SU-DHL-6 (cell line): ENCODE data around the gene STX8.

Experiments
- H2AFZ ChIP-seq: fragments of 200-600 bp; sonication (generic); 2 replicates; pipeline ENCODE4 v1.6.1; 2014; ENCODE audit warnings: low read depth, mild to moderate bottlenecking, moderate library complexity, mixed read lengths, antibody characterized with exemption, low read length; ENCODE audit not compliant: severe bottlenecking
- H3F3A ChIP-seq: fragments of 200-600 bp; shearing (Covaris generic); 2 replicates; pipeline ENCODE4 v1.6.0; 2016; ENCODE audit warnings: antibody characterized with exemption, mild to moderate bottlenecking; ENCODE audit not compliant: insufficient read depth
- H3K27ac ChIP-seq: fragments of 200-600 bp; sonication (generic); 2 replicates; pipeline ENCODE4 v1.5.1; 2016; ENCODE audit warnings: low read depth, mild to moderate bottlenecking, low read length, moderate library complexity, mixed read lengths
- H3K27me3 ChIP-seq: fragments of 200-600 bp; sonication (generic), shearing (Covaris generic); 2 replicates; pipeline ENCODE4 v1.6.0; 2014; ENCODE audit warnings: mild to moderate bottlenecking, low read length
- H3K36me3 ChIP-seq: fragments of 200-600 bp; sonication (generic); 2 replicates; pipeline ENCODE4 v1.6.1; 2014; ENCODE audit warnings: mild to moderate bottlenecking, low read length, mixed read lengths
- H3K4me2 ChIP-seq: fragments of 300-600, 200-600 bp; shearing (Covaris generic), sonication (generic); 2 replicates; pipeline ENCODE4 v1.6.0; 2014; ENCODE audit warnings: low read length, low read depth, mild to moderate bottlenecking; ENCODE audit not compliant: poor library complexity, severe bottlenecking
- H3K4me3 ChIP-seq: fragments of 200-600 bp; sonication (generic); 2 replicates; pipeline ENCODE4 v1.5.1; 2014; ENCODE audit warnings: antibody characterized with exemption, low read length, mild to moderate bottlenecking, mixed read lengths; ENCODE audit not compliant: insufficient read depth, poor library complexity, severe bottlenecking
- H3K79me2 ChIP-seq: fragments of 200-600 bp; sonication (generic); 2 replicates; pipeline ENCODE4 v1.6.1; 2014; ENCODE audit warnings: mild to moderate bottlenecking, low read length, moderate library complexity; ENCODE audit not compliant: insufficient read depth
- H3K9ac ChIP-seq: fragments of 200-600 bp; sonication (generic); 2 replicates; pipeline ENCODE4 v1.7.0; 2014; ENCODE audit warnings: mild to moderate bottlenecking, low read length
- H3K9me2 ChIP-seq: fragments of 200-600 bp; sonication (generic); replicated peaks from 2 replicates; pipeline ENCODE4 v1.6.1; 2014; ENCODE audit warnings: low read length; ENCODE audit not compliant: insufficient read depth
- H3K9me3 ChIP-seq: fragments of 200-600 bp; sonication (generic); 2 replicates; pipeline ENCODE4 v1.6.1; 2014; ENCODE audit warnings: low read length, mixed read lengths; ENCODE audit not compliant: insufficient read depth
- H4K20me1 ChIP-seq: fragments of 200-600 bp; sonication (generic); 2 replicates; pipeline ENCODE4 v1.6.1; 2014; ENCODE audit warnings: low read depth, mild to moderate bottlenecking, antibody characterized with exemption, low read length, moderate library complexity, mixed read lengths
- EZH2phosphoT487 ChIP-seq: fragments of 200-600 bp; sonication (generic), shearing (Covaris generic); conservative IDR thresholded peaks from 2 replicates; pipeline ENCODE4 v1.6.1; 2018; ENCODE audit warnings: mild to moderate bottlenecking, antibody characterized with exemption, low read length, moderate library complexity, mixed read lengths
- TF ChIP-seq, protein P1 (sequence below): fragments of 200-600 bp; sonication (generic); IDR thresholded peaks from one replicate; pipeline ENCODE4 v1.5.1; 2017; ENCODE audit warnings: antibody characterized with exemption, mild to moderate bottlenecking, low read length, moderate library complexity; ENCODE audit not compliant: insufficient read depth, poor library complexity, severe bottlenecking

The STX8 gene

DNA sequence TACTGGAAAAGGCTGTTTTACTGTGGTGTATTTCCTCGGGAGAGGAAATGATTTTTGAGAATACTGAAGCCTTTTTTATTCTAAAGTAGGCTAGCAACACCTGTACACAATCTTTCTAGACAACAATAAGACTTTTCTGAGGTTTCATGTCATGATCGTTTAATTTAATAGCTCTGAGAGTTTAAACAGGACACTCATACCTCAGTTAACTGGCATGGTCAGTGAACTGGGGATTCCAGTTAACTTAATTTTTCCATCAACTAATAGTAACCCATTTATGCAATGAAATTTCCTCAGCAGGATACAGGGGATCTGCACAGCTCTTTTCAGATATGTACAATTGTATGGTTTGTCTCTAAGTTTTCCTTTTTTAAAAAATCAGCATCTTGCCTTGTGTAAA is 291.7 kb downstream of the STX8 start:
- H3K9me2 ChIP-seq, result no peaks in the 10 kb centered on the region
- H3K36me3 ChIP-seq, result no peaks in the 10 kb centered on the region
- no peak overlapping the region for H3K9ac ChIP-seq
- H3K9me3 ChIP-seq, result no peaks in the 10 kb centered on the region
- H3K4me3 ChIP-seq, result no peak overlapping the region
- H3K27ac ChIP-seq, result no peak overlapping the region
- H3K79me2 ChIP-seq, result no peaks in the 10 kb centered on the region
- no peak overlapping the region for H2AFZ ChIP-seq
- TF ChIP-seq EZH2phosphoT487, result no peak
- TF ChIP-seq, protein P1, sequence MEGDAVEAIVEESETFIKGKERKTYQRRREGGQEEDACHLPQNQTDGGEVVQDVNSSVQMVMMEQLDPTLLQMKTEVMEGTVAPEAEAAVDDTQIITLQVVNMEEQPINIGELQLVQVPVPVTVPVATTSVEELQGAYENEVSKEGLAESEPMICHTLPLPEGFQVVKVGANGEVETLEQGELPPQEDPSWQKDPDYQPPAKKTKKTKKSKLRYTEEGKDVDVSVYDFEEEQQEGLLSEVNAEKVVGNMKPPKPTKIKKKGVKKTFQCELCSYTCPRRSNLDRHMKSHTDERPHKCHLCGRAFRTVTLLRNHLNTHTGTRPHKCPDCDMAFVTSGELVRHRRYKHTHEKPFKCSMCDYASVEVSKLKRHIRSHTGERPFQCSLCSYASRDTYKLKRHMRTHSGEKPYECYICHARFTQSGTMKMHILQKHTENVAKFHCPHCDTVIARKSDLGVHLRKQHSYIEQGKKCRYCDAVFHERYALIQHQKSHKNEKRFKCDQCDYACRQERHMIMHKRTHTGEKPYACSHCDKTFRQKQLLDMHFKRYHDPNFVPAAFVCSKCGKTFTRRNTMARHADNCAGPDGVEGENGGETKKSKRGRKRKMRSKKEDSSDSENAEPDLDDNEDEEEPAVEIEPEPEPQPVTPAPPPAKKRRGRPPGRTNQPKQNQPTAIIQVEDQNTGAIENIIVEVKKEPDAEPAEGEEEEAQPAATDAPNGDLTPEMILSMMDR, result no peak
- no peak overlapping the region for H3K4me2 ChIP-seq
- H4K20me1 ChIP-seq, result no peaks in the 10 kb centered on the region
- no peaks in the 10 kb centered on the region for H3K27me3 ChIP-seq
- no peaks in the 10 kb centered on the region for H3F3A ChIP-seq

DNA sequence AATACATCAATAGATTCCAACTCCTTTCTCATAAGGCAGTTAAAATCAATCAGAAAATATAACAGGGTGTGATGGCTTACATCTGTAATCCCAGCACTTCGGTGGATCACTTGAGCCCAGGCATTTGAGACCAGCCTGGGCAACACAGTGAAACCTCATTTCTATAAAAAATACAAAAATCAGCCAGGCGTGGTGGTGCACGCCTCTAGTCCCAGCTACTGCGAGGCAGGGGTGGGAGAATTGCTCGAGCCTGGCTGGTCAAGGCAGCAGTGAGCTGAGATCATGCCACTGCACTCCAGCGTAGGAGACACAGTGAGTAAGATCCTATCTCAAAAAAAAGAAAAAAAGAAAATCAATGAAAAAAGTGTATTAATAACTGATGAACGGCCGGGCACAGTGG is 295.7 kb downstream of the STX8 start:
- Histone ChIP-seq H3K36me3 (no peaks in the 10 kb centered on the region), H3K27ac (no peak overlapping the region), H3F3A (no peaks in the 10 kb centered on the region), H3K27me3 (no peaks in the 10 kb centered on the region), H3K79me2 (no peaks in the 10 kb centered on the region), H2AFZ (no peak overlapping the region), H3K9ac (no peak overlapping the region), H3K4me3 (no peak overlapping the region), H3K9me2 (no peaks in the 10 kb centered on the region), H3K9me3 (no peaks in the 10 kb centered on the region), H3K4me2 (no peak overlapping the region), H4K20me1 (no peaks in the 10 kb centered on the region)
- no peak for TF ChIP-seq EZH2phosphoT487
- TF ChIP-seq, protein P1, result no peak

DNA sequence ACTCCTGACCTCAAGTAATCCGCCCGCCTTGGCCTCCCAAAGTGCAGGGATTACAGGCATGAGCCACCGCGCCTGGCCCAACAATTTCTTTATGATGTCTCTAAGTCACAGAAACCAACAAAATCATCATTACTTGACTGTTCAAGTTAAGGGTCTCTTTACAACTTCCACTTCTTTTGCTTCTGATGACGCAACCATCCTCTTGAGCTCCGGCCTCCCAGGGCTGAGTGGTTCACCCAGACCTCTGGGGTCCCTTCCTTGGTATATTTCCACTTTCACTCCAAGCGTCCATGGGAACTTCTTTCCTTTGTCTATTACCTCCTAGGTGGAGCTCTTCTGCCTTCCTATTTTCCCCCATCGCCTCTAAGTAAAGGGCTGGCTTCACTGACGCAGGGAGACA is 300.6 kb downstream of the STX8 start:
- no peaks in the 10 kb centered on the region for H3K27me3 ChIP-seq
- no peak overlapping the region for H3K9ac ChIP-seq
- no peaks in the 10 kb centered on the region for H3K9me2 ChIP-seq
- no peak overlapping the region for H2AFZ ChIP-seq
- H3K27ac ChIP-seq, result no peak overlapping the region
- H3F3A ChIP-seq, result no peaks in the 10 kb centered on the region
- TF ChIP-seq, protein P1, result no peak
- no peak for TF ChIP-seq EZH2phosphoT487
- H3K36me3 ChIP-seq, result no peaks in the 10 kb centered on the region
- no peaks in the 10 kb centered on the region for H4K20me1 ChIP-seq
- H3K4me3 ChIP-seq, result no peak overlapping the region
- no peaks in the 10 kb centered on the region for H3K9me3 ChIP-seq
- no peaks in the 10 kb centered on the region for H3K79me2 ChIP-seq
- no peak overlapping the region for H3K4me2 ChIP-seq
